ENCODE measurements around the gene MAP4K2. TPM values are rescaled to one million over a fixed set of nuclear protein-coding genes. Genes with fewer than 3 reads are reported as not detected.

Gene MAP4K2
- total and polyA plus RNA-seq, 2 of the 8 experiments (the other 6 are each of a cell fraction or from before 2014, with no cell fraction given) = 20.1 to 20.7 TPM

- H3K27ac ChIP-seq (ENCODE audit: low read depth, low read length) = no peak overlapping the region
- H4K91ac ChIP-seq (replicated peaks; ENCODE audit: insufficient read length, low read length) = no peak overlapping the region
- no peaks in the 10 kb centered on the region; the same call in 1 of the 2 replicates for H3K79me1 ChIP-seq (ENCODE audit: low read depth, low read length)
- H2AK5ac ChIP-seq (ENCODE audit: low read depth, low read length) = no peak overlapping the region
- H3K18ac ChIP-seq (ENCODE audit: extremely low read depth, low read length) = no peak overlapping the region
- H3K36me3 ChIP-seq (ENCODE audit: control insufficient read depth in 2 of 4, insufficient read depth in 4 of 4, low read length in 3 of 4) = peaks cover 2 to 5% (median 4%) of the 10 kb centered on the region in 4 experiments; a peak in 3 of 8 replicates
- WGBS, 2 experiments (ENCODE audit: extremely low coverage in 1 of 2, insufficient coverage in 1 of 2, insufficient read length in 1 of 2, insufficient replicate concordance in 2 of 2, low coverage in 1 of 2, low lambda C conversion rate in 2 of 2, missing lambda C conversion rate in 1 of 2) = 91% methylated on average over 14 of the region's 14 CpGs; no CpG with 5 or more reads in 1 of the 2 experiments
- H3K56ac ChIP-seq (replicated peaks; ENCODE audit: insufficient read length, low read depth, low read length) = no peak overlapping the region
- POLR2A ChIA-PET (ENCODE audit: partially characterized antibody) = interaction anchor here (0.5 to 2.7 kb wide), 9 partner anchors 12 to 63 kb away, joined by 3 to 7 read pairs (median 3); no protein-coding TSS in a partner anchor
- DNase-seq (ENCODE audit: low read depth in 1 of 2, low spot score in 2 of 2) (no peak), FAIRE-seq (no peak)
- H3K4me1 ChIP-seq (replicated peaks in 1 of 4; ENCODE audit: control insufficient read depth in 3 of 4, insufficient read depth in 4 of 4, low read length in 3 of 4) = peaks cover 0 to 12% (median 5%) of the 10 kb centered on the region in 4 experiments; a peak in 5 of 7 replicates
- no peak overlapping the region for H3K14ac ChIP-seq (ENCODE audit: insufficient read length)
- H2BK15ac ChIP-seq (ENCODE audit: low read length) = no peak overlapping the region
- no peak overlapping the region for H3K23ac ChIP-seq (ENCODE audit: insufficient read length)
- CTCF ChIA-PET (ENCODE audit: partially characterized antibody) = interaction anchor here (0.6 to 4.4 kb wide), 12 partner anchors 8 to 95 kb away, joined by 3 to 21 read pairs (median 4); no protein-coding TSS in a partner anchor
- H3K4me3 ChIP-seq (ENCODE audit: extremely low read depth in 1 of 4, insufficient read depth in 2 of 4, low read depth in 3 of 4, low read length in 4 of 4) = no peak overlapping the region
- no peak overlapping the region for H3K4me2 ChIP-seq (ENCODE audit: insufficient read depth in 1 of 2, low read depth in 2 of 2, low read length in 2 of 2)
- H2BK5ac ChIP-seq (ENCODE audit: low read depth, low read length) = no peak overlapping the region
- H3K79me2 ChIP-seq (ENCODE audit: control insufficient read depth in 1 of 2, insufficient read depth in 2 of 2, low read length in 2 of 2) = no peaks in the 10 kb centered on the region
- H2BK120ac ChIP-seq (replicated peaks; ENCODE audit: low read depth, low read length) = no peak overlapping the region
- no peak overlapping the region for H3K4ac ChIP-seq (replicated peaks; ENCODE audit: insufficient read length, low read depth, low read length)
- H2BK20ac ChIP-seq (ENCODE audit: low read length) = no peak overlapping the region
- peak overlapping the region; percentile 20; the same call in 1 of the 2 replicates for H4K8ac ChIP-seq (ENCODE audit: extremely low read depth, insufficient read depth, low read length)
- H4K5ac ChIP-seq (ENCODE audit: insufficient read length, low read depth, low read length) = no peak overlapping the region
- no peaks in the 10 kb centered on the region for H3K9me3 ChIP-seq (ENCODE audit: insufficient read depth in 2 of 2, low read depth in 1 of 2, low read length in 1 of 2)
- H2BK12ac ChIP-seq (ENCODE audit: low read depth, low read length) = no peak overlapping the region
- no peak overlapping the region for H2AFZ ChIP-seq (ENCODE audit: low read length)
- peaks cover 8% of the 10 kb centered on the region; the same call in 1 of the 2 replicates for H3K23me2 ChIP-seq (ENCODE audit: low read depth, low read length)
- H4K20me1 ChIP-seq (replicated peaks in 1 of 2; ENCODE audit: control insufficient read depth in 1 of 2, insufficient read depth in 2 of 2, low read length in 2 of 2) = peaks cover 2% of the 10 kb centered on the region in 2 experiments
- no peak overlapping the region for H3K9ac ChIP-seq (replicated peaks in 1 of 4; ENCODE audit: extremely low read depth in 1 of 4, low read depth in 3 of 4, low read length in 3 of 4)
- H3K27me3 ChIP-seq (replicated peaks in 1 of 4; ENCODE audit: control insufficient read depth in 3 of 4, extremely low read depth in 1 of 4, insufficient read depth in 3 of 4, low read length in 3 of 4) = no peaks in the 10 kb centered on the region
- TF ChIP-seq FOSL1 (IDR thresholded peaks at IDR 0.05; ENCODE audit: insufficient read depth, low read depth, low read length) (no peak), EZH2 (IDR thresholded peaks at IDR 0.05; ENCODE audit: low read depth, low read length, severe bottlenecking) (no peak), GTF2F1 (IDR thresholded peaks at IDR 0.05; ENCODE audit: borderline replicate concordance, low read depth, low read length) (no peak), CHD1 (IDR thresholded peaks at IDR 0.05; ENCODE audit: low read depth, low read length) (no peak), NANOG (IDR thresholded peaks at IDR 0.05; ENCODE audit: insufficient read depth, low read depth, low read length, poor library complexity, severe bottlenecking) (no peak), USF2 (IDR thresholded peaks at IDR 0.05; ENCODE audit: low read length) (no peak), SRF (IDR thresholded peaks at IDR 0.05; ENCODE audit: low read depth, low read length) (no peak), JUN (IDR thresholded peaks at IDR 0.05; ENCODE audit: low read depth, low read length) (no peak), JUND (IDR thresholded peaks at IDR 0.05; ENCODE audit: low read length) (no peak), RXRA (IDR thresholded peaks at IDR 0.05; ENCODE audit: insufficient read depth, low read depth, low read length) (no peak), CBX5 (IDR thresholded peaks at IDR 0.05; ENCODE audit: low read depth, low read length) (no peak)
Measured at GRCh38 chr11:64799623-64800302, 3.3 kb downstream of the MAP4K2 start.

All from H1 (cell line).